GM21576 (cell line): ENCODE data around the gene FAM120C.
A peak's percentile ranks its signal among the peaks of the same experiment; 100 is the strongest.

Source experiments
- ATAC-seq: cut with Tn5 transposase; IDR thresholded peaks from one replicate; pipeline ENCODE4 v1.9.1; 2021; ENCODE audit warnings: mild to moderate bottlenecking, moderate library complexity; ENCODE audit not compliant: unreplicated experiment

The FAM120C gene

GRCh38 chrX:54182864-54183613, at the start of gene FAM120C:
FAM120C (minus strand) TSS chrX:54183254; CDS start chrX:54183198, 56 bp downstream.
- ATAC-seq: peak; percentile 34

- ATAC-seq: no peak
Observed at GRCh38 chrX:54230435-54231148, 47.5 kb upstream of the FAM120C start.

DNA sequence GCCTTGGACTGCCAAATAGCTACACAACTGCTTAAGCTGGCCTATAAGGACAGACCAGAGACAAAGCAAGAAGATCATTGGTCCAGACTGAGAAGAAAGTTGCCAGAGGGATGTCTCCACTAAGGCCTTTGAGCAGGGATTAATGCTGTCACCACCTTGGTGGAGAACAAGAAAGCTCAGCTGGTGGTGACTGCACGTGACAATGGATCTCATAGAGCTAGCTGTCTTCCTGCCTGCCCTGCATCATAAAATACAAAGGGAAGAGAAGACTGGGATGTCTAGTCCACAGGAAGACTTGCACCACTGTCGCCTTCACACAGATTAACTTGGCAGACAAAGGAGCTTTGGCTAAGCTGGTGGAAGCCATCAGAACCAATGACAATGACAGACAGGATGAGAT, 40.5 kb upstream of the FAM120C start:
- ATAC-seq: no peak

DNA sequence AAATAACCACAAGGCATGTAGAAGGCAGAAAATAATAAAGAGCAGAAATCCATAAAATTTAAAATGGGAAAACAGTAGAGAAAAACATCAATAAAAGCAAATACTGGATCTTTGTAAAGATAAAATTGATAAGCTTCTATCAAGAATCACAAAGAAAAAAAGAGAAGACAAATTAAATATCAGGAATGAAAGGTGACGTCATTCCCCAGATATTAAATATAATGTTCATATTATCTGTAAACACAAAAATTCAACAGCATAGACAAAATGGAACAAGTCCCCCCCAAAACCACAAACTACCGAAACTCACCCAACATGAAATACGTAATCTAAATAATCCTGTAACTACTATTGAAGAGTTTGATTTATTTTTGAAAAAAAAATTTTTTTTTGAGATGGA, 30.5 kb upstream of the FAM120C start:
- ATAC-seq: no peak

- no peak for ATAC-seq
Observed at GRCh38 chrX:54208531-54208930, 25.5 kb upstream of the FAM120C start.

DNA sequence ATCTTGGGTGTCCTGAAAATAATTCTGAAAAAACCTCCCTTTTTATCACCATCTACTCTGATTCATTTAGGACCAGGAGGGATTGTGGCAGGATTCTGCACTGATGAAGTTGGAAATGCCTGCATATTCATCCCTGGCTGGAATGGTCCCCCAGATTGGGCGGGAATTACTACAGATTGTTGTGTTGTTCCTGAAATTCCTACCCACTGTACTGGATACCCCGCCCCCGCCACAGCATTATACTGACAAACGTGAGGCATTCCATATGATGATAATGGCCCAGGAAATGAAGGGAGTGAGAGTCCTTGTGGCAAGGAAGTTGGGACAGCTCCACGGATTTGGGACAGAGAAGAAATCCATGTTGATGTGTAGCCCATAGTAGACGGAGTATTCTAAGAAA, 15.2 kb upstream of the FAM120C start:
- ATAC-seq: no peak

DNA sequence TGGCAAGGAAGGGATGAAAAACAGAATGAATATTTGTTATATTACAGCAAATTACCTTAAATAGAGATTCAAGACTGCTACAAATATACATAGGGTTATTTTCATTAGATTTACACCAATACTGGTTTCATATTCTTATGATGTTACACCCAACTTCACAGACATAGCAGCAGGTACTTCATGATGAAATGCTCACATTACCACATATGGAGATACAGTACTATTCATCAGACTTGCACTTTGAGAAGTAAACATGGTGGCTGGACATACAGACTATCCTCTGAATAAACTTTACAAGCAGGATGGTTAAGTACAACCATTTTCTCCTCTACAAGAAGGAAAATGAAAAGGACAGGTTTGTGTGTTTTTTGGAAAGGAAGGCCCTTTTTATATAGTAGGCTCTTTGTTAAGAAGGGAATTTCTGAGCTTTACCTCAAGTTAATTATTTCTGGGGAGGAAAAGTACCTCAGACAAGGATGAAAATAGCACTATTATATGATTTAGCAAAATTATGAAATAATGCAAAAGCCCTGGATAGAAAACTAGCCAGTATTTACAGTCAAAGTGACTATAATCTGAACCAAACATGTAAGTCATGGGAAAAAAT, 12.0 kb upstream of the FAM120C start:
- ATAC-seq: no peak

- no peak for ATAC-seq
Observed at GRCh38 chrX:54193085-54193821, 10.2 kb upstream of the FAM120C start.

DNA sequence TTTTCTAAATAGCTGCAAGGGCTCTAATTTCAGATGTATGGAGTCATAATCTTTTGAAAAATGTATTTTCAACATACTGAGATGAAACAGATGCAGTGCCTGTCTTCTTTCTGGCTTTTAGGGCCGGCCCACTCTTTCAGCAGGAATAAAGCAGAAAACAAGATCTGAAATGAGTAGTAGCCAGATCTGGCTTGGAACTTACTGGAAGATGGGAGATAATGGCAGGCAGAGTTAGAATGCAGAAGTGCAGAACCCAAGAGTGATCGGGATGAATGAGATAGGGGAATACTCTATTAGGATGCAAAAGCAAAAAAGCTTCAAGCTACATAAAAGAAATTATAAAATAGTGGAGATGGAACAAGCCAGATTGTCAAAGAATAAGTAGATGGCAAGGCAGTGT, 1.4 kb upstream of the FAM120C start:
- ATAC-seq: no peak

GRCh38 chrX:54182194-54182863, 725 bp downstream of the FAM120C start:
- ATAC-seq: peak; percentile 62

DNA sequence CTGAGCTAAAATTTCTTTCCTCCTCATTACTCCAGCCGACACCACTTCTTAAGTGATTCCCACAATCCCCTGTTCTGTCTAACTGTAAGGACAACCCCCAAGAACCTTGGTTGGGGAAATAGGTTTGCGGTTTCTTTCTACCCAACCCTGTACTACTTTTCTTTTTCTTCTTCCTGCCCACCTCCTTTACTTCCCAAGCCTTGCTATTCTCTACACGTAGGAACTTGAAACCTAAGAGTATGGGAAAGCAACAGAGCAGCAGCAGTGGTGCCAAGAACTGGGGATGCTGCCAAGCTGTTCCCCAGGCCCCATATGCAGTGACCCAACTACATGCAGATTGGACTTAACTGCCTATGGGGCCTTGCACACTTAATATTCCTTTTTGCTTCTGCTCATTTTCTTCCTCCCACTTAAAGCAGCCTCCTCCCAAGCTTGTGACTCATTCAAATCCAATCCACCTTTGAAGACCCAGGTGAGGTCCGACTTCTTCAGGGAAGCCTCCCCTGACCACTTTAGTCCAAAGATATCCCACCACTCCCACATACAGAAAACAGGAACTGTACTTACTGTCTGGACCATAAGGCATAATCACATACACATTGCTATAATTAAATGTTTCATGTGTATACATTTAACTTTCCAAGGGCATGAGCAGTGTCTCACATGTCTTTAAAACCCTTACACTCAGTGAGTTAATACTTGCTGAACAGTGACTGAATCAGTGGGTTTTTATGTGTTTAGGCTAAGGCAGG, 1.7 kb downstream of the FAM120C start:
- no peak for ATAC-seq

GRCh38 chrX:54180403-54180802, 2.7 kb downstream of the FAM120C start:
- no peak for ATAC-seq

DNA sequence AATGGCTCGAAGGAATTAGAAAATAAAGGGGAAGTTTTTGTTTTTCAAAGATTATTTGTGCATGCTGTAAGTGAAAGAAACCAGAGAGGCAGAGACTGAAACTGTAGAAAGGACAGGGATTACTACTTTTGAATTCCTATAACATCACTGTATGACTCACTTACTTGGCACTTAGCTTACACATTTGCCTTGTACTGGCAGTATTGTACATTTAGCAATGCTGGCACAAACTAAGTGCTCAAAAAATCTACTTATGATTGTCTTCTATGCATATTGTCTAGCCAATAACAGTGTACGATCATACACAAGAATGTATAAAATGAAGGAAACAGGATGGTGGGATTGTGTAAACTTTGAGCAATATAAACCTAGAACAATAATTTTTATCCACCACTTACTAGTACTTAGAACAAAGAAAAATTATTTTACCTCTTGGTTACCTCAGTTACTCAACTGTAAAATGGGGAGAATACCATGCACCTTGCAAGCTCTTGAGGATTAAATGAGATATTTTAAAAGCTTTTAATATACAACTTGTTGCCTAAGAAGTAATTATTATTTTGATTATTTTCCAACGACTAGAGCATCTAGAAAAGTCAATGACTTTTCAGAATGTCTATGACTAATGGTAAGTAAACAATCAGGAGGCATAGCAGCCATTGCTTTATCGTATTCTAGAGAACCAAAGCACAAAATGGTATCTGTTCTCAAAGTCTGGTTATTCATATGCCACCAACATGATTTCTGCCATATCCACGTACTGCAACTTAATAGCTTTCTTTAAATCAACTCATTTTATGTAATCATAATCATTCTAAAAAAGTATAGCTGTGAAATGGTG, 4.7 kb downstream of the FAM120C start:
- no peak for ATAC-seq

DNA sequence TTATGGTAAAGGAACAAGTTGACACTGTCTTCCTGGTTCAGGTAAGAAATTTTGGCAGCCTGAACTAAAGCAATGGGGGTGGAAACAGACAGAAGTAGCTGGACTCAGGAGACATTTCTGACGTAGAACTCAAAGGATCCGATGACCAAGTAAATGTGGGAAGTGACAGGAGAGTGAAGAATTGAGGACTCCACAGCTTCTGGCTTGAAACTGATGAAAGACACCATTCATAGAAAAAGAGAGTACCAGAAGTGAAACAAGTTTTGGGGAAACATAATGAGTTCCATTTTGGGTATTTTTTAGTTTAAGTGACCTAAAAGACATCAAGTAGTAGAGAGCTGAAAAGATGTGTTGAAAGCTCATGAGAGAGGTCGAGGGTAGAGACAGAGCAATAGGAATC, 5.7 kb downstream of the FAM120C start:
- ATAC-seq: no peak

DNA sequence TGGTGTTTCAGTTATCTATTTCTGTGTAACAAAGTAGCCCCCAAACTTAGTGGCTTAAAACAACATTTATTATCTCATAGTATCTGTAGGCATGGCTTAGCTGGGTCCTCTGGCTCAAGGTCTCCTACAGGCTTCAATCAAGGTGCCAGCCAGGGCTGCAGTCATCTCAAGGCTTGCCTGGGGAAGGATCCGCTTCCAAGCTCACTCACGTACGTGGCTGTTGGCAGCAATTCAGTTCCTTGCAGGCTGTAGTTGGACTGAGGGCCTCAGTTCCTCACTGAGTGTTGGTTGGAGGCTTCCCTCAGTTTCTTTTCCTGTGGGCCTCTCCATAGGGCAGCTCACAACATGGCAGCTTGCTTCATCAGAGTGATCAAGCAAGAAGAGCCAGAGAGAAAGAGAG, 9.3 kb downstream of the FAM120C start:
- no peak for ATAC-seq

DNA sequence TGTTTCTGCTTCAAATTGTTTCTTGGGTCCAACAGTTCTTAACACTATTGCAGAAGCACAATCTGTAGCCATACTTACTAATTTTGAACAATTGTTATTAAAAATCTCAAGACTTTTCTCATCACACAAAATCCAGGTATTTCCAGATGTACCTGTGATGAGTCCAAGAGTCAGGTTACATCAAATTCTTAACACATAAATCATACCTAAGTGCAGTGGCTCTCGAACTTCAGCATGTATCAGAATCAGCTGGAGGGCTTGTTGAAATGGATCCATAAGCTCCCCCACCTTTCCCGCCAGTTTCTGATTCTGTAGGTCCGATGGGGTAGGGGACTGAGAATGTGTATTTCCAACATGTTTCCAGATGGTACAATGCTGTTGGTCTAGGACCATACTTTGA, 10.6 kb downstream of the FAM120C start:
- no peak for ATAC-seq

DNA sequence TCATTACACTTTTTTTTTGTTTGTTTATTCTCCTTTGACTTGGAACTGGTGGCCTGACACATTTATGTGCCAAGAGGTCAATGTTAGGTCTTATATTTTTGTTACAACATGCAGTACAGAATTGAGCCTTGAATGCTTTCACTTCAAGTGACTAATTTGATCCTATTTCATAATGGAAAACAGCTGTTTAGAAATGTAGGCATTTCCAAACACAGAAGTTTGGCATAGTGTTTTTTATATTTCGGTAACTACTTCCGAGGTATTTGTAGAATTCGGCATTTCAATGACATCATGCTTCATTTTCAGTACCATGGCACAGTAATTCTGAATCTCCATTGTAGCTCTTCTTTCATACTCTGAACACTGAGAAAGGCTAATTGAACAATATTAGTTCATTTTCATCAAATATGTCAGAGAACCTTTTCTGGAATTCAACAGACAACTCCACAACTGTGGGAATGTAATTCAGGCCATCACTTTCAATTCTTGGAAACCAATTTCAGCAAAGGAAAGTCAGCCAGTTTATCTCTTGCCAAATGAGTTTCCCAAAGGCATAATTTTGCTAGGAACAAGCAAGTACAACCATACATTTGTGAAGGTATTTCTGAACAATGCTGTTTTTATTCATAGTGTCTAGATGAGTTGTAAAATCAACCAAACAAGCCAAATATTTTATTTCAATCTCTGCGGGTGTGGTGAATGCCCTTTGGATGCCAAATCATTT, 11.4 kb downstream of the FAM120C start:
- ATAC-seq: no peak

DNA sequence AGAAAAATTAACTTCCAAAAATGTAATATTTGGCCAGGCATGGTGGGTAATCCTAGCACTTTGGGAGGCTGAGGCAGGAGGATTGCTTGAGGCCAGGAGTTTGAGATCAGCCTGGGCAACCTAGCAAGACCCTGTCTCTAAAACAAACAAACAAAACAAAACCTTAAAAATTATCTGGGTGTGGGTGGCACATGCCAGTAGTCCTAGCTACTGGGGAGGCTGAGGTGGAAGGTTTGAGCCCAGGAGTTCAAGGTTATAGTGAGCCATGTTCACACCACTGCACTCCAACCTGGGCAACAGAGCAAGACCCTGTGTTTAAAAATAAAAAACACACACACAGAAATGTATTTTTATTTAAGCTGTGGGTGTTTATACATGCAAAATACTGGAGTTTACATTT, 12.0 kb downstream of the FAM120C start:
- no peak for ATAC-seq

DNA sequence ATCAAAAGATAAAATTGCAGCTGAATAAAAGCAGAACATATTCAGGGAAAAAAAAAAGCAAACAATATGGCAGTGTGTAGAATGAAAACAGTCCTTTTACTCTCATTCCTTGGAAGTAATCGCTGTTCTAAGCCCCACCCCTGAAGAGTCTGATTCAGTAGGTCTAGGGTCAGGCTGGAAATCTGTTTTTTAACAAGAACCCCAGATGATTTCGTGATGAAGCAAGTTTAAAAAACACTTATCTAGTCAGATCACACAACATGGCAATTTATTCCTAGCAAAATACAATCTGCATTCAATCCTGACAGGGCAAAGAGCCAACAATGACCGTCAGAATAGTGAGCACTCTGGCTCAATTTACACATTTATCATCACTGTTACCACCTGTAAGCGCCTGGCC, 16.1 kb downstream of the FAM120C start:
- ATAC-seq: no peak
